D341Med (cell line): ENCODE results near the gene CATSPER3.

Experiments
- DNase-seq: peaks from one replicate; pipeline ENCODE4 v3.0.0; 2012; ENCODE audit warnings: low spot score

Gene CATSPER3

GRCh38 chr5:134967607-134968006 is at the start of gene CATSPER3:
Gene CATSPER3, plus strand, starts transcription at chr5:134967907. Its CDS starts 85 bp downstream, at chr5:134967992.
- no peak for DNase-seq

GRCh38 chr5:134918861-134919260 is 48.8 kb upstream of the CATSPER3 start:
- no peak for DNase-seq

DNA sequence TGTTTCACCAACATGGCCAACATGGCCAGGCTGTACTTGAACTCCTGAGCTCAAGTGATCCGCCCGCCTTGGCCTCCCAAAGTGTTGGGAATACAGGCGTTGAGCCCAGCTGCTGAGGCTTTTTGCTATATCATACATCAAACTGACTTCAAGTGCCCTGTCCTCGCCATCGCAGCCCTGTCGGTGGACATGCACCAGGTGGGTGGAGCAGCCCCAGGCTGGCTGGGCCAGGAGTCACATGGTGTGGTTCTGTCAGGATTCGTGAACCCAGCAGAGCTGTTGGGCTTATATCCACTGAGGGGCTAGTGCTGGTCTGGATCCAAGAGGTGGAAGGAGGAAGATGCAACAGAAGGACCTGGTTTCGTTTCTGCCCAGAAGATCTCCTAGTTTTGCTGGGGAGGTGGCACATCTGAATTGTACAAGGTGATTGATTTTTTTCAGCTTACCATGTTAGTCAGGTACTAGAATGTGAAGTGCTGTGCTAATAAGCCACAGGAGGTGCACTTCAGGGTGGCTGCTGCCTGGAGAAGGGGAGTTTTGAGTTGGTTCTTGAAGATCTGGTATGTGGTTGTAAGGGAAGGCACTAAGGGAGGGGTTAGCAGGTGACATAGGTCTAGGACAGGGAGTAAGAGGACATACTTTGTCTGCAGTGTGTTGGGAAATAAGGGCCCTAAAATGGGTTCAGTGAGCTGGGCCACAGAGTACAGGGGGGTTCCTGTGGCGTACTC is 46.7 kb upstream of the CATSPER3 start:
- no peak for DNase-seq

DNA sequence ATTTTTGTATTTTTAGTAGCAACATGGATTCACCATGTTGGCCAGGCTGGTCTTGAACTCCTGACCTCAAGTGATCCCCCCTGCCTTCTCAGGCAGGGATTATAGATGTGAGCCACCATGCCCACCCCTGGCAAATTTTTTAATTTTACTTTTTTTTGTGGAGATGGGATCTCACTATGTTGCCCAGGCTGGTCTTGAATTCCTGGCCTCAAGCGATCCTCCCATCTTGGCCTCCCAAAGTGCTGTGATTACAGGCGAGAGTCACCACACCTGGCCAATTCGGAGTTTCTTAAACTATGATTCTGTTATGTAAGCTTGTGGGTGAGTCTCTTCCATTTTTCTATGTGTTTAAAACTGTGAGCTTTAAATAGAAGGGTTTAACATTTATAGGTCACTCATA is 35.2 kb upstream of the CATSPER3 start:
- DNase-seq: no peak

DNA sequence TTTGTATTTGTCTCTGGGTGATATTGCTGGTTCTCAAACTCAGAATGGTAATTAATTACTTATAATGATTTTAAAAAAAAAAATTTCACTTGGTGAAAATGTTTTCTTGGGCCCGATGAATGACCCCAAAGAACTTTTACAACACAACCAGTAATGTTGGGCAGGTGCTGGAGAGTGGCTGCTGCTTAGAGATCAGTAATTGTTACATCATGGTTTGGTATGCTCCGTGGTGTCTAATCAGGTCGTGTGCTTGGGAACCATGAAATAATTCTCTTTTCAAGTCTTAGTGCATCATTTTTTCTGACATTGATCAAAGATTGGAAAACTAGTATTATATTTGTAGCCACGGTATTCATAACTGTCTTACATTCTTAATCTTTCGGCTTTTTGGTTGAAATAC is 33.5 kb upstream of the CATSPER3 start:
- no peak for DNase-seq

- no peak for DNase-seq
These were observed 31.8 kb upstream of the CATSPER3 start for GRCh38 chr5:134935711-134936602.

DNA sequence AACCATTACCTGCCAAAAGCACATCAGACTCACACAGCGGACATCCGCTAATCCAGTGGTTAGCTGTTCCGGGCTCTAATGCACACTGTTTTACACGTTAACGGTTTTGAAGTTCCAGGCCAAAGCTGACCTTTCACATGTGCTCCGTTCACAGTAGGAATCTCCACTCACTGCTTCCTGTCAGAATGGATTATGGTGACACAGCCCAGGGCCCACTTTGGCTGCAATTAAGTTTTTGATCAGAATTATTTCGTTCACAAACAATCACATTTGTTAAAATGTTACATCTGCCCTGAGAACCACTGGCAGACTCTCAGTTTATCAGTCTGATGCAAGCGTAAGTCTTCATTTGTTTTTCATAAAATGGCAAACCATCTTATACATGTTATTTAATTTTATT is 30.2 kb upstream of the CATSPER3 start:
- DNase-seq: no peak

DNA sequence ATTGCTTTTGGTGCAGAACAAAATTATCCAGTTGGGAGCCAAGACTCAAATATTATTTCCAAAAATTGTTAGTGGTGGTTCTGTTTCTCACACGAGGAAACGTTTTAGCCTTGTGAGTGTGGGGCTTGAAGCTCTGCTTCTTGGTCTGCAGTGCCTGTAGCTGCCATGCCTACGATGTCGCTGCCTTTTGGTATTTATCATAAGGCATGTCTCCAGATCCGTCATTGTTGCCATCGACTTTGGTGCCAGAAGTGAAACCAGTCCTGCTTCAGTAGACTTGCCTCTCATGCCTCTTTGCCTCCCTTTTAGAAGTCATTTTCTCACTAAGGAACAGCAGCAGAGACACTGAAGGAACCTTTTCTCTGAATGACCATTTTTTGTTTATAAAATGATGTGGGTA is 29.7 kb upstream of the CATSPER3 start:
- no peak for DNase-seq

DNA sequence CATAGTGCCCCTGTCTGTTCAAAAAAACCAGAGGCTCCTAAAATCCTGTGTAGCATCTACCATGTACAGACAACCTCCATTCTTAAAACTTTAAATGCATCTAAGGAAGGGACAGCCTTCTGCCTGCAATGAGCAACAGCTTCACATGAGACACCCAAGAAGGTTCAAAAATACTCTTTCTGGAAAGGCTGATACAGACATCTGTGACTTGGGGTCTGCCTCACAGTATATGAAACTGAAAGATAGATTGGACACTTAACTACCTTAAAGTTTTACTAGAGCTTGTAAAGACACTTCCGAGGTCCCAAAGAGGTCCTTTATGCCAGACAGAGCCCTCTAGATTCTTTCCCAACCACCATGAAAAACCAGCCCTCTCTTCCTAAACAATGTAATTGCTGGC is 28.2 kb upstream of the CATSPER3 start:
- DNase-seq: no peak

DNA sequence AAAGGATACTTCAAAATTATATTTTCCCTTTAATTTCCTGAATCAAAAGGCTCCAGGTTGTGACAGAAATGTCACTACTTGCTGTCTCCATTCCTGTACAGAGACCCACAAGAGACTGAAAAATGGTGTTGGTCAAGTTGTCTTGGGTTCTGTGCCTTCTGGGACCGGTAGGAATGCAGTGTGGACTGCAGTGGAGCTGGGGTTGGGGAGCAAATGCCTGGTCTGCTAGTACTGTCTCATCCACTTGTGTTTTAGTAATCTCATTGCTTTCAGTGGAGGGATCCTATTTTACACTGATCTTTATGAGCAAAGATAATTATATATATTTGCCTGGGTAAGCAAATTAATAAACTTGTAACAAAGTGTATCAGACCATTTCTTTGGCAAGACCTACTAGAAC is 24.2 kb upstream of the CATSPER3 start:
- DNase-seq: no peak

- no peak for DNase-seq
These were observed 23.1 kb upstream of the CATSPER3 start for GRCh38 chr5:134944630-134945029.

DNA sequence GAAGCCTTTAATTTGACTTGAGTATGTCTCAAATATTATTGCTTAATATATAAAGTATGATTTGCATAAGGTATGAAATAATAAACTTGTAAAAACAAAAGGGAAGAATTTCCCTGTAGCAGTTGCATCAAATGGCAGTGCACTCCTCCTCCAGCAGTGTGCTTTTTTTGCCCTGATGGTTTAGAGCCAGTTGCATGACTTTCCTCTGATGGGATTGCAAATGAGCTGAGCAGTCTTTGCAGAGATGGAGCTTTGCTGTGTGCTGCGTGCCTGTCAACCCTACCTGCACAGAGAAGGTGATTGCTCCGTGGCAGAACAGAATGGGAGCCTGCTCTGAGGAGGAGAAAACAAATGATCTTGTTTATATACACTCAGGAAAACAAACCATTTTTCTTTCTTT is 22.7 kb upstream of the CATSPER3 start:
- DNase-seq: no peak

DNA sequence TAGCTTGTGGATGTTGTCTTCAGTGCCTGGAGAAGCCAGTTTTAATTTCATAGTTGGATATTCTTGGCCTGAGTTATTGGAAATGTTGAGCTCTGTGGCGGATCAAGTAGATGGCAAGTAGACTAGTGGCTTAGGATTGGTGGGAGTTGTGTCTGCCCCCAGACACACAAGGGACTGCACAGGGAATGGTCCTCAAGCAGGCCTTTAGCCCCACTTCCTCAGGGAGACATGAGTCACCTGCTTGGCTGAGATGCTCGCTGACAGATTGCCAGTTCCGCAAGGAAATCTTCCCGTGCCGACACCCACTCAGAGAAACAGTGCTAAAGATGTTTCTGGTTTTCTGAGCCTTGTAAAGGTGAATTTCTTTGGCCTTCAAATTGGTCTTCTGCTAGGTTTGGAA is 18.8 kb upstream of the CATSPER3 start:
- DNase-seq: no peak

- no peak for DNase-seq
These were observed 18.4 kb upstream of the CATSPER3 start for GRCh38 chr5:134949316-134949715.

DNA sequence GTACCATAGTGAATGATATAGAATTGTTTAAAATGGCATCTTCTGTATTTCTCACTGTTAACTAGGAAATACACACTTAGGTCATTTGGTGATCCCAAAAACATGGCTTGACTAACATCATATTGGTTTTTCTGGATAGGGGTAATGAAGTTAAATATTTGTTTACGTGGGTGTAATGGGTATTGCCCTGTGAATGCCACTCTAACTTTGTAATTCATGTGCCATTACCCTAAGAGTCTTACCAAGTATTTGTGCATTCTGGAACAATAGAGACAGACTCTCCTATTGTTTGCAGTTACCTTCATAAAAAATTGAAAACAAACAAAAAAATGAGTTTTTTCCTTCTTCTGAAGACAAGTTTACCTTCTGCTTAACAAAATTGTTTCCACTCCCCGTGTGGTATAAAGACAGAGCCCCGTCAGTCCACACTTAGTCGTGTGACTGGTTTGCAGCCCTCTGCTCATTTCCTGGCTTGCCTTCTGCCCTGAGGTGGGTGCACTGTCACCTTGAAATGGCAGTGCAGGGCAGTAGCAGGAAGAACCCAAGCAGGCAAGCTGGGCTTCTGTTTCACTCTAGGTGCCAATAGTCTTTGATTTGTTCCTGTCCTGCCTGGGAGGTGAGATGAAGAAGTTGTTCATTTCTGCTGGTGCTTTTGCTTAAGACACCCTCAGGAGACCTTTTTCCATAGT is 9.6 kb upstream of the CATSPER3 start:
- DNase-seq: no peak

- no peak for DNase-seq
These were observed 9.0 kb upstream of the CATSPER3 start for GRCh38 chr5:134958755-134959154.

GRCh38 chr5:134963098-134963497 is 4.6 kb upstream of the CATSPER3 start:
- no peak for DNase-seq

DNA sequence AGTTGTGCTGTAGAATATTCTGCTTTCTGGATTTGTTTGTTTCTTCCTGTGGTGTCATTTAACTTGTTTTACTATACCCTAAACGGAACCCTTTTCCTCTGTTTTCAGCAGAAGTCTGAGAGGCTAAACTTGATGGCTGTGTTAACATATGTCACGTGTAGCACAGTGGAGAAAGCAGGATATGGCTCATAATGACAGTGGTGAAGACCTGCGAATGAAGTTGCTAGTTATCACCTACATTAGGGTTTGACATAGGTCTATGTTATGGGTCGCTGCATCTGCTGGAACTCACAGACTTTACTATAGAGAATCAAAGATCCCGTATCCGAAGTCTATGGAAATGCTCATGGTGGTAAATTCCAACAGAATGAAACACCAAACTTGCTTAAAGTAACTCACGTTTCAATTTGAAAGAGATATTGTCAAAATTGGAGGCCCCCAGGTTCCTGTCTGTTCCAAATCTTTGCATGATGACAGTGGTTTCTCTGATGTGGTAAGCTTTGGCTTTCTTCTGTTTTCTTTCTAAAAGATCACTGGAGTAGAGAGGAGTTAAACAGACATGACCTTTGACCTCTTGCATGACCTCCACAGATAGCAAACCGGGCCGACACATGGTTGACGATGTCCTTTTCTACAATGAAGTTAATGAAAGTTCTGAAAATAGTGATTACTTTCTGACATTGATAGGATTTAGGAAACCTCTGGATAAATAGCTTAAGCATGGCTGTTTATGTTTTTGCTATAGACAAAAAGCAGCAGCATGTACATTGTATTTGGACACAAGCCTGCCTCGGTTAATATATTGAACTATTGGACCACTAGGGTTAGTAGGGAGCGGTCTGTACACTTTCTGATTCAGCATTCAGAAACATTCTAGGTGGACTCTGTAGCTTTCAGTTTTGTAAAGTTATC is 3.1 kb upstream of the CATSPER3 start:
- DNase-seq: no peak

DNA sequence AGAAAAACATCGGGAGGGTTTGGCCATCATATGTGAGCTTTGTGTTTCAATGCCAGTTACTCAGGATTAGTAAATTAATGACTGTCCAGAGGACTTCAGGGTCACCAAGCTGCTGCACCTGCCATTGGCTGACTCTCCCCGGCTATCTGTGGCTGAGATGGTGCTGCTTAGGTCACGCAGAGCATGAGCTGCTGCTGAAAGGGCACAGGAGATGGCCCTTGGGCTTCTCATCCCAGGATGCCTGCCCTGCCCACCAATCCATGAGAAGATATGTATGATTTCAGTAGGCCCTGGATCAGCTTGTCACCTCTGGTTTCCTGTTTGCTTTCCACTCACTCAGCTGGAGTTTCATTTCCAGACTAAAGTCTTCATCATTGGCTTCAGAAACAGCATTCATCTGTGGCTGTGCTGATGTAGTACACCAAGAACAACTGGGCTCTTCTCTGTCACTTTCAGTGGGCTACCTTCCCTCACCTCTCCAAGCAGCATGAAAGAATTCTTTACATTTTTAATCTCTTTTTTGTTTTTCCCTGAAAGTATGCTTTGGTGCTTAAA is 2.4 kb upstream of the CATSPER3 start:
- DNase-seq: no peak

DNA sequence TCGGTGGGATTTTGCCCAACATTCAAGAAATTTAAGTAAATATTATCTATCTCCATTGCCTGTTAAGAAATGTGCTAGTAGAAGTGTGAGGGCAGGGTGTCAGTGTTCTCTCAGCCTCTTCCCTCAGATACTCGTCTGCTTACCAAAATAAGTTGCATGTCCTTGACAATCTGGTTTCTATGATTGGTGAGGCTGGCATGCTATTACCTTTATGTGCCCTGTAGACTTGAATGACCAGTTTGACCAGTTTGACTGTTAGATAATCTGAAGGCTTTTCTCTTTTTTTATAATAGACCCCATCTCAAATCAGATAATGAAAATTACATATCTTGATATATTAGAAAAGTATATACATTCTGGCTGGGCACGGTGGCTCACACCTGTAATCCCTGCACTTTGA is 348 bp downstream of the CATSPER3 start:
- no peak for DNase-seq

DNA sequence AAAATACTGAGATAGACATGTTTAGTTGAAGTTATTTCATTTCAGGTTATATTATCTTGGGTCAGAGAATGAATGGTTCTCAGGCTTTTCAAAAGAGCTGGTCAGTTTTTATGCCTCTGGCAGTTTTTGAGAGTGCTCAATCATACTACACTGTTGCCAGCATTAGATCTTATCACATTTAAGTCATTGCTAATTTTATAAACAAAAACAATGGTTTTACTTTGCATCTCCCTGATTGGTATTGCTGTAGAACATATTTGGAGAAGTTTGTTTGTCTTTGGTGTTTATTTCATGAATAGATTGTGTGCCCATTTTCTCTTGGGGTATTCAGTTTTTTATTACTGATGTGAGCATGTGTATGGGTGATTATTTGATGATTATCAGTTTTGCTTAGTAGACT is 1.5 kb downstream of the CATSPER3 start:
- no peak for DNase-seq
